ENCODE data around the gene EGR2. TPM values are rescaled to one million over a fixed set of nuclear protein-coding genes. Genes with fewer than 3 reads are reported as not detected.

EGR2 gene
- total RNA-seq, 1 experiment from 2014 or later, result 0.92 TPM

DNA sequence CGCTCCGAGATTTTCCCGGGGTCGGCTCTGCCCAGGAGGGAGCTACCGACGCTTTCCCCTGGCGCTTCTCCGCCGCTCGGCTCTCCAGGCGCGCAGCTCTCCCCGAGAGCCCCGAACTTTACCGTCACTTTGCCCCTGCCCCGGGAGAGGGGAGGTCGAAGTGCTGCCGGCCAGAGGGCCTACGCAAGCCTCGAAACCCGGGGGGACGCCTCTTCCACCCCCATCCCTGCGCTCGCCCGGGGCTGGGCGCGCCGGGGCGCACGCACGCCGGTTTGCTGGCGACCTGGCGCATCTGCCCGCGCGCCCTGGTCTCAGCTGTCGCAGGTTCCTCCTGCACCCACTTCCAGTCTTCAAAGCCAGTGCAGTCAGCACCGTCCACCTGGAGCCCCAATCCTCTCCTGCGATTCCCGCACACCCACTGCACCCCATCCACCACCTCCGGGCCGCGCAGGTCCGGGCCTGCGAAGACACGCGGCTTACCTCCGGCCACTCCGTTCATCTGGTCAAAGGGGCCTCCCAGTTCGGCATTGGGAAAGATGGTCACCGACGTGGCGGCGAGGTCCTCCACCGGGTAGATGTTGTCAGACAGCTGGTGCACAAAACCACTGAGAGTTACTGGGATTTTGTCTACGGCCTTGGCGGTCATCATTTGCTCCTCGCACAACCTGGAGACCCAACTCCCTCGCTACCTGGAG lies 638 bp downstream of the EGR2 start:
- peak overlapping the region; percentile 95 for H3K4me3 Mint-ChIP-seq
- POLR2A ChIA-PET, result interaction anchor here (1.5 to 3.4 kb wide), 2 partner anchors 10 to 13 kb away, joined by 6 to 28 read pairs; partner anchors contain the start of gene ADO
- DNase-seq (ENCODE audit: low spot score) (no peak), ATAC-seq (no peak)
- TF ChIP-seq ATF1 (CRISPR knock-in tag; IDR thresholded peaks at IDR 0.05) (no peak), MAX (CRISPR knock-in tag; IDR thresholded peaks at IDR 0.05) (peak; percentile 70), ELF4 (CRISPR knock-in tag; IDR thresholded peaks at IDR 0.05; ENCODE audit: low read depth) (no peak), ZNF423 (CRISPR knock-in tag; IDR thresholded peaks at IDR 0.05) (0 out of 2 replicates have a peak, but pooled peaks have one; percentile 9), KAT7 (CRISPR knock-in tag; IDR thresholded peaks at IDR 0.05; ENCODE audit: borderline replicate concordance) (no peak), ETV6 (CRISPR knock-in tag; IDR thresholded peaks at IDR 0.05) (no peak), ZNF232 (CRISPR knock-in tag; IDR thresholded peaks at IDR 0.05) (no peak), RELA (CRISPR knock-in tag; IDR thresholded peaks at IDR 0.05; ENCODE audit: borderline replicate concordance) (no peak), HMGXB4 (CRISPR knock-in tag; IDR thresholded peaks at IDR 0.05) (peak; percentile 50; the same call in 1 of the 2 replicates), NFYB (CRISPR knock-in tag; conservative IDR thresholded peaks at IDR 0.05; ENCODE audit: low read depth) (0 out of 2 replicates have a peak, but pooled peaks have one; percentile 18), ZNF219 (CRISPR knock-in tag; IDR thresholded peaks at IDR 0.05; ENCODE audit: borderline replicate concordance) (0 out of 2 replicates have a peak, but pooled peaks have one; percentile 40), ZMAT4 (CRISPR knock-in tag; IDR thresholded peaks at IDR 0.05) (no peak), GABPB1 (CRISPR knock-in tag; IDR thresholded peaks at IDR 0.05) (no peak), GRHL2 (CRISPR knock-in tag; IDR thresholded peaks at IDR 0.05; ENCODE audit: insufficient replicate concordance, severe bottlenecking) (no peak)
- TF ChIP-seq, protein P1, sequence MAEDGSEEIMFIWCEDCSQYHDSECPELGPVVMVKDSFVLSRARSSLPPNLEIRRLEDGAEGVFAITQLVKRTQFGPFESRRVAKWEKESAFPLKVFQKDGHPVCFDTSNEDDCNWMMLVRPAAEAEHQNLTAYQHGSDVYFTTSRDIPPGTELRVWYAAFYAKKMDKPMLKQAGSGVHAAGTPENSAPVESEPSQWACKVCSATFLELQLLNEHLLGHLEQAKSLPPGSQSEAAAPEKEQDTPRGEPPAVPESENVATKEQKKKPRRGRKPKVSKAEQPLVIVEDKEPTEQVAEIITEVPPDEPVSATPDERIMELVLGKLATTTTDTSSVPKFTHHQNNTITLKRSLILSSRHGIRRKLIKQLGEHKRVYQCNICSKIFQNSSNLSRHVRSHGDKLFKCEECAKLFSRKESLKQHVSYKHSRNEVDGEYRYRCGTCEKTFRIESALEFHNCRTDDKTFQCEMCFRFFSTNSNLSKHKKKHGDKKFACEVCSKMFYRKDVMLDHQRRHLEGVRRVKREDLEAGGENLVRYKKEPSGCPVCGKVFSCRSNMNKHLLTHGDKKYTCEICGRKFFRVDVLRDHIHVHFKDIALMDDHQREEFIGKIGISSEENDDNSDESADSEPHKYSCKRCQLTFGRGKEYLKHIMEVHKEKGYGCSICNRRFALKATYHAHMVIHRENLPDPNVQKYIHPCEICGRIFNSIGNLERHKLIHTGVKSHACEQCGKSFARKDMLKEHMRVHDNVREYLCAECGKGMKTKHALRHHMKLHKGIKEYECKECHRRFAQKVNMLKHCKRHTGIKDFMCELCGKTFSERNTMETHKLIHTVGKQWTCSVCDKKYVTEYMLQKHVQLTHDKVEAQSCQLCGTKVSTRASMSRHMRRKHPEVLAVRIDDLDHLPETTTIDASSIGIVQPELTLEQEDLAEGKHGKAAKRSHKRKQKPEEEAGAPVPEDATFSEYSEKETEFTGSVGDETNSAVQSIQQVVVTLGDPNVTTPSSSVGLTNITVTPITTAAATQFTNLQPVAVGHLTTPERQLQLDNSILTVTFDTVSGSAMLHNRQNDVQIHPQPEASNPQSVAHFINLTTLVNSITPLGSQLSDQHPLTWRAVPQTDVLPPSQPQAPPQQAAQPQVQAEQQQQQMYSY (CRISPR knock-in tag; IDR thresholded peaks at IDR 0.05), result peak; percentile 70
- TF ChIP-seq, protein P2, sequence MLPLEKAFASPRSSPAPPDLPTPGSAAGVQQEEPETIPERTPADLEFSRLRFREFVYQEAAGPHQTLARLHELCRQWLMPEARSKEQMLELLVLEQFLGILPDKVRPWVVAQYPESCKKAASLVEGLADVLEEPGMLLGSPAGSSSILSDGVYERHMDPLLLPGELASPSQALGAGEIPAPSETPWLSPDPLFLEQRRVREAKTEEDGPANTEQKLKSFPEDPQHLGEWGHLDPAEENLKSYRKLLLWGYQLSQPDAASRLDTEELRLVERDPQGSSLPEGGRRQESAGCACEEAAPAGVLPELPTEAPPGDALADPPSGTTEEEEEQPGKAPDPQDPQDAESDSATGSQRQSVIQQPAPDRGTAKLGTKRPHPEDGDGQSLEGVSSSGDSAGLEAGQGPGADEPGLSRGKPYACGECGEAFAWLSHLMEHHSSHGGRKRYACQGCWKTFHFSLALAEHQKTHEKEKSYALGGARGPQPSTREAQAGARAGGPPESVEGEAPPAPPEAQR (CRISPR knock-in tag; IDR thresholded peaks at IDR 0.05), result no peak
- no peaks in the 10 kb centered on the region for H3K9me3 Mint-ChIP-seq
- peaks cover 30% of the 10 kb centered on the region for H3K4me1 Mint-ChIP-seq
- no peak overlapping the region for H3K27ac Mint-ChIP-seq
- H3K36me3 Mint-ChIP-seq, result no peaks in the 10 kb centered on the region
- H3K27me3 Mint-ChIP-seq (ENCODE audit: low read depth), result peaks cover 87% of the 10 kb centered on the region
- CTCF ChIA-PET, result interaction anchor here (1.2 to 5.9 kb wide), 6 partner anchors 10 to 905 kb away, joined by 3 to 99 read pairs (median 3); partner anchors contain the start of gene ADO
